ENCODE data around the gene NOS1AP.
"Not testable (repeated sequence)": the region's sequence is repeated elsewhere in the genome, so short reads cannot be mapped to it uniquely, and the experiment has no call there.

Gene NOS1AP

DNA sequence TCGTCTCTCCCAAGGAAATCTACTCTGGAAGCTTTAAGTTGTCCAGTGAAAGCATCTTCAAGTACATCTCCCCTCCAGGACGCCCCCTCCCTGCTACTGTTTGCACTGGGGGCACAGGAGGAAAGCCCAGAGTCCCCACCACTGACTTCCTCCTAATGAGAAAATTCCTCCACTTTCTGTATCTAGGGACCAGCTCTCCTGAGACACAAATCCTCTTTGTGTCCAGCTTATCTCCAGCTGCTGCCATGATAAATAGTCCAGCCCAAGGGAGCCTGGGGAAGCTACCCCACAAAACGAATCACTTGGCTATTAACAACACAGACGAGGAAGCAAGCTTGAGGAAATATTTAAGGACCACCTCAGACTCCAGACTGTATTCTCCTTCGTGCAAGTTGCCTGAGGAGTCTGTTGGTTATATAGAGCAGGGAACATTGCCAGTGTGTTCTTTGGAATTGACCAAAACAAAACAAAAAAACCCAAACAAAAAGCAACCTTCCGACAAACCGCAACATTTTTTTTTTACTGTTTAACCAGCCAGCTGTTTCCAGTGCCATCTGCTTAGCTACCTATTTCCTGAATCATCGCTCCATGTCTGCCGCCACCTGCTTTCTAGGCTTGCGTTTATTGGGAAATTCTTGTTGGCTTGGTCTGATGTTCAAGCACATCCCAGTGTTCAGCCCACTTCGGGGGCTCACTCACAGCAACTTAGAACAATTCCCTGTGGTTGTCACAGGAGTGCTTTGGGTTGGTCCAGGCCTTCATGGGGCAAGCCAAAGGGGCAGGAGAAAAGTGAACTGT, 319.7 kb downstream of the NOS1AP start:
- no peak for DNase-seq

- DNase-seq, result no peak
Observed at GRCh38 chr1:162389971-162390370, 320.5 kb downstream of the NOS1AP start.

DNA sequence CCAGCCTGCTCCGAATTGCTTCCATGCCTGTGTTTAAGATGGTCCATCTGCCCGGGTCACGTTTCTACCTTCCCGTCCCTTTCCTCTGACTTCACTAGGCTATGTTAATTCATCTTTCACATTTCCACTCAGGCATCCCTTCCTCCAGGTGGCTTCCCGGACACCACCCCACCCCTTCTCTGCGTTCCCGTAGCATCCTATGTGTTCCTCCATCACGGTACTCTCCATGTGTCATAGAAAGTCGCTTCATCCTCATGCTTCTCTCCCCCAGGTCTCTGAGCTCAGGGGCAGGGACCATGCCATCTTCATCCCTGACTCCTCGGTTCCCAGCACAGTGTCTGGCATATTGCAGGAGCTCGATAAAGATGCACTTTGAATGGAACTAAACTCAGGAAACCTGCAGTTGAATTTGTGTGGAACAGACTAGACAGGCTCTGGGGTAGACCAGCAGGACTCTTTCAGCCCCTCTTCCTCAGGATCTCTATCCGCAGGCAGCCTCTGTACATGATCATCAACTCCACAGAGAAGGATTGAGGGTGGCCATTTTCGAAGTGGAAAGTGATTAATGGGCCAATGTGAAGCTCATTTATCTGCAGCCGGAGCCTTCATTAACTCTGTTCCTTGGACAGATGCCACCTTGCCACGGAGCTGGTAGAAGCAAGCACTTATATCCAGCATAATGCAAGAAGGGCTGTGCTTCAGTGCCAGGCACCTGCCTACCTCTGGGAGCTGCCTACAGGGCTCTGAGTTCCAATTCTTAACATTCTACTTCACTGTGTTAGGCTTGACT, 321.1 kb downstream of the NOS1AP start:
- DNase-seq, result no peak

DNA sequence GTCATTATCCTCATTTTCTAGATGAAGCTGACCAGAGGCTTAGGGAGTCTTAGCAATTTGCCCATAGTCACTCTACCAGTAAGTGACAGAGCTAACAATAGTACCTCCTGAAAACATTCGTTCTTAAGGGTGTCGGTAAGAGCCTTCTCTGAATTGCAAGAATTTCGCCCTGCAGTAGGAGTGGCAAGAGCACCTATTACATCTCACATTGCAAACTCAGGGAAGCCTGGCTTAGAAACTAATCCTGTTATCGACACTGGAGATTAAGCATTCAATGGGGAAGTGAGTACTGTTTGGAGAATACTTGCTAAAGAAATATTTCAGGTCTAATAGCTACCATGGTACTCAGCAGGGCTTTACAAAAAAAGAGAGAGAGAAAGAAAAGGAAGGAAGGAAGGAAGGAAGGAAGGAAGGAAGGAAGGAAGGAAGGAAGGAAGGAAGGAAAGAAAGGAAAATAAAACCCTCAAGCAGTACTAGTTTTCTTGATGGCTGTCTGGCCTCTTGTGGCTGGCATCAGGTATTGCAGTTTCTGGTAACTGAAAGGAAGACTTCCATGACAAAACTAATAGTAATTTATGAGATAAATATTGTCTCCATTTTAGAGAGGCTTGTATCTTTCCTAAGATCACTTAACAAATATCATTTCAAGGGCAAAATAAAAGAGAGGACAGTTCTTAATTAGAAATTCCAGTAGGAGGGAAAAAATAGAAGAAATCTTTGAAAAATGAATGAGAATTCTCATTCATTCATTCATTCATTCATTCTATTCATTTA, 322.5 kb downstream of the NOS1AP start:
- DNase-seq, result no peak

DNA sequence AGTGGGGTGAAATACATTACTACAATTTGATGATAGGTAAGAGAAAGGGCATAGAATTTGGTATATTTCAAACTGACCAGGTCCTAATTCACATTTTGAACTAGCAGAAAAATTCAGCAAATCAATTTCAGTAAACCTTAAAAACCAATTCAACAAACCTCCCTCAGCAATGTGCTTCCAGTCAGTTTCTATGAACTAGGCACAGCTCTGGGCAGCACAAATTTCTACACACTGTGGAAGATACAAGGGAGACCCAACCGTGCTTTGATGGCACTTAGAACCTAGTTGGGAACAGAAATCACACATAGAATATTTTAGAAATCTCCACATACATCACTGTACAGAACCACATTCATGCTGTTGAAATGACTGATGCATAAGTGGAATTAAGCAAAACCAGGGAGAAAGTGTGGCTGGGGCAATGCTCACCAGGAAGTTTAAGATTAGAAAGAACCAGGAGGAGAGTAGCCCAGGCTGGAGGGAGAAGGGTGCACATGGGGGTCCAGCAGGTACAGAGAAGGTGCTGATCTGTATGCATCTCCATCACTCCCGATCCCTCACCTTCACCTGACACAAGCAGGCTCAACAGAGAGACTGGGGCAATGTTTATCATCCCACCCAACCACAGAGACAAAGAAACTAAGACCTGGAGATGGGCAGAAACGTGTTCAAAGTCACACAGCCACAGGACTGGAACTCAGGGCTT, 326.9 kb downstream of the NOS1AP start:
- no peak for DNase-seq

GRCh38 chr1:162397039-162397448, 327.6 kb downstream of the NOS1AP start:
- no peak for DNase-seq

DNA sequence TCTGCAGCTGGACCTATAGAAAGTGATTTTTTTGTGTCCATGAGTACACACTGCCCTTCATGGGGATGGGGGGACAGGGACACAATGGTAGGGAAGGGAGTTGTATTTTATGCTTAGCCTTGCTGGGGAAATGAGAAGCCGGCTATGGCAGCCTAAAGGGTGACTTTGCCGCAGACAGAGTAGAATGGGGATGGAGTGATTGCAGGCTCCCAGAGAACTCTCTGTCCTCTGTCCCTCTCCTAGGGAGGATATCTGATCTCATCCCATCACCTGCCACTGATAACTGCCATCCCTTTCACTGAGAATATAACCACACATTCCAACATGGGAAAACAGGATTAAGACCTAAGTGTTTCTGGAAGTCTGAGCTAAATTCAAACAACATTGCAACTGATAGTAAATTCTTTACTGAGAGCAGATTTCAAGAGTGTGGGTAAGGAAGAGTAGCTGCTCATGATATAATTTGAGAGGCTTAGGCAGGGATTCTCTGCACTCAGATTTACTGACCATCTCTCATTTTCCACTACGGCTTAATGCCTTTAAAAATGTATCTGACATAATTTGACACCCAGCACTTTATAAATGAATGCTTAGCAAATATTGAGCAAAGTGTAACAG, 328.6 kb downstream of the NOS1AP start:
- no peak for DNase-seq

DNA sequence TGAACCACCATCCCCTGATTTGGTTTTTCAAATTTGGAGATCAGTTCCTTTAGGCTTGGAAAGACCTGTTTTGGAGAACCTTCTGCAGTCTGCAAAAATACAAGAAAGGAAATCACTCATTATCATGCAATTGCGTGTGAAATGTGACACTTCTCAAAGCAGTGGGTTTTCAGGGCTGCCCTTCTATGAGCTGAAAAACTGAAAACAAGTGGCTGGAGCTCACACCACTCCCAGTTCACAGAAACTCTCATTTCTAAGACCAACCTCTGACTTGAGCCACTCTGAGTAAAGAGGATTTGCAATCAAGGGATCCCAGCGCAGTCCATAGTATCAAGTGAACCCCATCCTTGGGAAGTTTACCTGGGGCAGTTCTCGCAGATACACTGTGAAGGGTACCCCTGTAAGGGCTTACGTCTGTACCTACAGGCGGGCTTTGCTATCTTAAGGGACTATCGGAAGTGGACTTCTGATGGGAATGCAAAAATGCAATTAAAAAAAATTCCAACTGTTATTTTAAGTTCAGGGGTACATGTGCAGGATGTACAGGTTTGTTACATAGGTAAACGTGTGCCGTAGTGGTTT, 329.6 kb downstream of the NOS1AP start:
- no peak for DNase-seq

DNA sequence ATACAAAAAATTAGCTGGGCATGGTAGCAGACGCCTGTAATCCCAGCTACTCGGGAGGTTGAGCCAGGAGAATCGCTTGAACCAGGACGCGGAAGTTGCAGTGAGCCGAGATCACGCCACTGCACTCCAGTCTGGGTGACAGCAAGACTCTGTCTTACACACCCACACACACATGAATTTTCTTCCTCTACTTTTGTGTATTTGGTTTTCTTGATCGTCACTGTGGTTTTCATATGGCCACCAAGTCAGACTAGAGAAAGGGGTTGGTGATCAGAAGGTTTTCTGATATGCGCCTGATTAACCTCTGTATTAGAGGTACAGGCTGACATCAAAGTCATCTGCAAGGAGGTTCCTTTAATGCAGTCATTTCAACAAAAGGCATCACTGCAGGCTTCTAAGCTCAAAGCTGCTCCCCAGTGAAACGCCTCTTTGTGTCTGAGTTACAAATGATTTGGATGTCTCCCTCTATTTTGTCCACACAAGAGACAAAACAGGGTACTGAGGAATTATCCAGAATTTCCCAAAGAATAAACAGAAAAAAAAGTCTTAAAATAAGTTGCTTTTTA, 331.4 kb downstream of the NOS1AP start:
- DNase-seq, result no peak

DNA sequence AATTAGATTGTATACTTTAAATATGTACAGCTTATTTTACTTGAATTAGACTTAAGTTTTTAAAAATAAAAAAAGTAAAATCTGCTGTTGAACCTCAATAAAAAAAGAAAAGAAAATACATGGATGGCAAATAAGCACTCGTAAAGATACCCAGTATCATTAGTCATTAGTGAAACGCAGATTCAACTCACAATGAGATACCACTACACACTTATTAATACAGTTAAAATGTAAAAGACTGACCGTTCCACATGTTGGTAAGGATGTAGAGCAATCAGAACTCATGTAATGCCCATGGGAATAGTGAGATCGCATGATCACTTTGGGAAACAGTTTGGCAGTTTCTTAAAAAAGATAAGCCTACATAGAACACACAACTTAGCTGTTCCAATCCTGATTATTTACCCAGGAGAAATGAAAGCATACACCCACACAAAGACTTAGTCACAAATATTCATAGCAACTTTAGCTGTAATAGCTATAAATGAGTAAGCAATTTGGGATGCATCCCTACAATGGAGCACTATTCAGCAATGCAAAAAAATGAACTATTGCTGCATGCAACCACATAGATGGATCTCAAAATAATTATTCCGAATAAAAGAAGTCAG, 335.2 kb downstream of the NOS1AP start:
- DNase-seq, result no peak

DNA sequence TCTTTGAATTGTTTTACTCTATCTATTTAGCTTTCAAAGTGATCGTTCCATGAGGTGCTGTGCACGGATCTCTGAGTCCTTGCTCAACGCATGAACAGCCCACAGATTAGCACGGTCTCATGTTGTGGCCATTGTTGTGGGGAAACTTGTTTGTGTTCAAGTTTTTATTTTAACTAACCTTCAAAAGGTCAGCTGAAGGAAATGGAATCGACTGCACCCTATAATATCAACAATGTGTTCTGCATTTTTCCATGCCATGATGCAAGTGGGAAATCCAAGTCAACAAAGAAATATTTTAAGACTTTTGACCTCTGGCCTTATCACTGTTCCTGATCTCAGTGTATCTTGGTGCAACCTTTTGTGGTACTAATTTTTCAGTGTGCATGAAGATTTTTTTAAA, 336.3 kb downstream of the NOS1AP start:
- no peak for DNase-seq

GRCh38 chr1:162406811-162407210, 337.3 kb downstream of the NOS1AP start:
- DNase-seq, result no peak

DNA sequence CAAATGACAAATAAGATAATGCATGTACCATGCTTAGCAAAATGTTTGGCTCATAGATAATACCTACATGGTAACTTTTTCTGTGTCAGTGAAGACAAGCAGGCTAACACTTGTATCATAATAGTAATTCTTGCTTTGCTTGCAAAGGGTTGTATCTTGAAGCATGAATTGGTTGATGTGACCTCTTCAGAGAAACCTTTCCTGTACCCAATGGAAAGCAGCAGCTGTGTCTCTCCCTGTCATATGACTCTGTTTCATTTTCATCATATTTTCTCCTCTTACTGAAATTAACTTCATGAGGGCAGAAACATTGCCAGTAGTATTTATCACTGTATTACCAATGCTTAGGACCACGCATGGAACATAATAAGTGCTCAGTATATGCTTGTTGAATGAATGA, 338.0 kb downstream of the NOS1AP start:
- DNase-seq, result no peak

GRCh38 chr1:162412002-162412401, 342.5 kb downstream of the NOS1AP start, which contains the start of gene SH2D1B:
Gene SH2D1B (minus strand): TSS chr1:162412136. CDS start chr1:162412016, 120 bp downstream.
- no peak for DNase-seq

DNA sequence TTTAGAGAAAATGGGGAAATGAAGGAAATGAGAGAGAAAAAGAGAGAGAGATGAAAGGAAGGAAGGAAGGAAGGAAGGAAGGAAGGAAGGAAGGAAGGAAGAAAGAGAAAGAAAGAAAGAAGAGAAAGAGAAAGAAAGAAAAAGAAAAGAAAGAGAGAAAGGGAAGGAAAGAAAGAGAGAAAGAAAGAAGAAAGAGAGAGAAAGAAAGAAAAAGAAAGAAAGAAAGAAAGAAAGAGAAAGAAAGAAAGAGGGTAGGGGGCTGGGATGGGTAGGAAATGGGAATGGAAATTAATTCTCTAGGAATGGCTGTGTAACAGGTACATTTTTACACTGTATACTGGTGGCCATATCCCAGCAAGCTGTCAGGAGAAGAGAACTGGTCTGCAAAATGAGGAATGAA, 346.7 kb downstream of the NOS1AP start:
- DNase-seq, result no peak

DNA sequence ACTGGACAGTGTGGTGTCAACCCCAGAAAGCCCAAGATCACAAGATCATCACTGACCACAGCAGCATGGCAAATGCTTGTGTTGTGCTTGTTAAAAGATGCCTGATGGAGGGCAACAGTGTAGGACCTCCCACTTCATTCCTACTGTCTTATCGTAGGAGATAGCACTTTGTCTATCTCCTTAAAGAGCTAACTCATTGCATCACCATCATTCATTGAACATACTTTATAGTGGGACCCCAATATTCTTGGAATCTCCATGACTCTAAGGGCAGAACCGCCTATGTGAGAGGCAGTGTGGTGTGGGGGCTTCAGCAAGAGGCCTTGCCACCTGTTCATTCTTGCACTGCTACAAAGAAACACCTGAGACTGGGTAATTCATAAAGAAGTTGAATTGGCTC, 347.4 kb downstream of the NOS1AP start:
- DNase-seq, result no peak

GRCh38 chr1:162417650-162418049, 348.2 kb downstream of the NOS1AP start:
- no peak for DNase-seq

GRCh38 chr1:162418584-162418983, 349.1 kb downstream of the NOS1AP start:
- DNase-seq, result not testable (repeated sequence)

GRCh38 chr1:162419450-162419931, 350.0 kb downstream of the NOS1AP start:
- not testable (repeated sequence) for DNase-seq
